MM.1S (cell line): ENCODE results near the gene SCO2.
A peak's percentile ranks its signal among the peaks of the same experiment; 100 is the strongest.
"Not testable (repeated sequence)": the region's sequence is repeated elsewhere in the genome, so short reads cannot be mapped to it uniquely, and the experiment has no call there.

Source experiments
- DNase-seq: peaks from one replicate; pipeline ENCODE4 v3.0.0-alpha.2; 2015
- H2AFZ ChIP-seq: fragments of 300-600 bp; sonication (generic); 2 replicates; pipeline ENCODE4 v1.6.0; 2016; ENCODE audit warnings: antibody characterized with exemption, low read length
- H3F3A ChIP-seq: fragments of 300-600 bp; sonication (generic); 2 replicates; pipeline ENCODE4 v1.6.1; 2016; ENCODE audit warnings: mild to moderate bottlenecking, antibody characterized with exemption, low read length, moderate library complexity, mixed read lengths; ENCODE audit not compliant: insufficient read depth
- H3K27ac ChIP-seq: fragments of 300-600 bp; sonication (generic); 2 replicates; pipeline ENCODE4 v1.5.1; 2016; ENCODE audit warnings: mild to moderate bottlenecking, low read length
- H3K27me3 ChIP-seq: fragments of 300-600 bp; sonication (generic); replicated peaks from 2 replicates; pipeline ENCODE4 v1.6.0; 2016; ENCODE audit warnings: low read length; ENCODE audit not compliant: insufficient read depth
- H3K36me3 ChIP-seq: fragments of 300-600 bp; sonication (generic); replicated peaks from 2 replicates; pipeline ENCODE4 v1.6.1; 2016; ENCODE audit warnings: mild to moderate bottlenecking, low read length, mixed read lengths; ENCODE audit not compliant: insufficient read depth
- H3K4me1 ChIP-seq: fragments of 300-600 bp; sonication (generic); 2 replicates; pipeline ENCODE4 v1.6.1; 2016; ENCODE audit warnings: low read length, mixed read lengths
- H3K4me2 ChIP-seq: fragments of 300-600 bp; sonication (generic); 2 replicates; pipeline ENCODE4 v1.6.0; 2016; ENCODE audit warnings: low read depth, low read length
- H3K4me3 ChIP-seq: fragments of 300-600 bp; sonication (generic); 2 replicates; pipeline ENCODE4 v1.5.1; 2016; ENCODE audit warnings: low read length, mixed read lengths
- H3K79me2 ChIP-seq: fragments of 300-600 bp; sonication (generic); 2 replicates; pipeline ENCODE4 v1.6.1; 2016; ENCODE audit warnings: mixed run types, low read length, mixed read lengths
- H3K9ac ChIP-seq: fragments of 300-600 bp; sonication (generic); 2 replicates; pipeline ENCODE4 v1.6.1; 2016; ENCODE audit warnings: low read length, mixed read lengths
- H3K9me2 ChIP-seq: fragments of 300-600 bp; sonication (generic); replicated peaks from 2 replicates; pipeline ENCODE4 v1.6.1; 2016; ENCODE audit warnings: mild to moderate bottlenecking, low read length, mixed read lengths; ENCODE audit not compliant: insufficient read depth
- H3K9me3 ChIP-seq: fragments of 300-600 bp; sonication (generic); replicated peaks from 2 replicates; pipeline ENCODE4 v1.6.1; 2016; ENCODE audit warnings: mild to moderate bottlenecking, low read length, mixed read lengths; ENCODE audit not compliant: insufficient read depth
- H4K20me1 ChIP-seq: fragments of 300-600 bp; sonication (generic); 2 replicates; pipeline ENCODE4 v1.6.1; 2016; ENCODE audit warnings: mild to moderate bottlenecking, low read length, moderate library complexity, mixed read lengths; ENCODE audit not compliant: insufficient read depth
- EZH2 ChIP-seq: fragments of 300-600 bp; sonication (generic); optimal IDR thresholded peaks from 2 replicates; pipeline ENCODE3; 2017; ENCODE audit warnings: low read depth, mild to moderate bottlenecking, antibody characterized with exemption, low read length, mixed read lengths
- EZH2phosphoT487 ChIP-seq: fragments of 300-600 bp; sonication (generic); IDR thresholded peaks from 2 replicates; pipeline ENCODE4 v1.6.1; 2018; ENCODE audit warnings: antibody characterized with exemption, low read length
- TF ChIP-seq, protein P1 (sequence below): fragments of 300-600 bp; sonication (generic); IDR thresholded peaks from 2 replicates; pipeline ENCODE4 v1.5.1; 2016; ENCODE audit warnings: antibody characterized with exemption, low read length, mixed read lengths

The SCO2 gene

DNA sequence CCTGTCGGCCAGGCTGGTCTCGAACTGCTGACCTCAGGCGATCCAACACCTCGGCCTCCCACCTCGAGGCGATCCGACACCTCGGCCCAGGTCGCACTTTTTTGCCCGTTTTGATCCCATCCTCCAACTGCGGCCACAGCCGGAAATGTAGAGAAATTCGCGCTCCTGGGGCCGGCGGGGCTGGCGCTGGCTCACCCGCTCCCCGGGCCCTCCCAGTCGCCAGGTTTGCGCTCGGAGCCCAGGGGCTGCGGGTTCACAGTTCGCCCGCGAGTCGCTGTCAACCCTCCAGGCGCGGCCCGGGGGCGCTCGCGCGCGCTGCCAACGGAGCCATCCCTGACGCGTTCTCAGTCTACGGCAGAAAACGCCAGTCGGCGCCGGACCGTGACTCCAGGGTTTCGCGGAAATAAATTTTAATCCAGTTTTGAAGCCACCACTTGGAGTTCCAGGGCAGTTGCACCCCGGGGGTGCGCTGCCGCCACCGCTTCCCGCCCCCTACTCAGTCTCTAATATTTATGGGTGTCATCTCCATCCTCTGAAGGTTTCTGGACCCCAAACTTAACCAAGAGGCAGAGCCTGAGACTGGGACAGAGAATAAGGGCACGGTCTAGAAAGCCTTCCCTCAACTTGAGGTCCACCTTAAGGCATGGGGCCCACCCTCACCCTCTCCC lies 18.8 kb upstream of the SCO2 start:
- peaks cover 18% of the 10 kb centered on the region; the same call in 1 of the 2 replicates for H3K4me1 ChIP-seq
- peaks cover 28% of the 10 kb centered on the region for H3F3A ChIP-seq
- H3K27ac ChIP-seq, result no peak overlapping the region
- peak; percentile 83 for DNase-seq
- H3K9me3 ChIP-seq, result no peaks in the 10 kb centered on the region
- no peaks in the 10 kb centered on the region for H3K36me3 ChIP-seq
- peak overlapping the region; percentile 63 for H3K4me2 ChIP-seq
- peak overlapping the region; percentile 28; the same call in 1 of the 2 replicates for H3K9ac ChIP-seq
- H2AFZ ChIP-seq, result peak overlapping the region; percentile 62
- no peaks in the 10 kb centered on the region for H3K9me2 ChIP-seq
- H3K27me3 ChIP-seq, result peaks cover 25% of the 10 kb centered on the region
- no peaks in the 10 kb centered on the region for H4K20me1 ChIP-seq
- H3K4me3 ChIP-seq, result peak overlapping the region; percentile 24
- TF ChIP-seq, protein P1, sequence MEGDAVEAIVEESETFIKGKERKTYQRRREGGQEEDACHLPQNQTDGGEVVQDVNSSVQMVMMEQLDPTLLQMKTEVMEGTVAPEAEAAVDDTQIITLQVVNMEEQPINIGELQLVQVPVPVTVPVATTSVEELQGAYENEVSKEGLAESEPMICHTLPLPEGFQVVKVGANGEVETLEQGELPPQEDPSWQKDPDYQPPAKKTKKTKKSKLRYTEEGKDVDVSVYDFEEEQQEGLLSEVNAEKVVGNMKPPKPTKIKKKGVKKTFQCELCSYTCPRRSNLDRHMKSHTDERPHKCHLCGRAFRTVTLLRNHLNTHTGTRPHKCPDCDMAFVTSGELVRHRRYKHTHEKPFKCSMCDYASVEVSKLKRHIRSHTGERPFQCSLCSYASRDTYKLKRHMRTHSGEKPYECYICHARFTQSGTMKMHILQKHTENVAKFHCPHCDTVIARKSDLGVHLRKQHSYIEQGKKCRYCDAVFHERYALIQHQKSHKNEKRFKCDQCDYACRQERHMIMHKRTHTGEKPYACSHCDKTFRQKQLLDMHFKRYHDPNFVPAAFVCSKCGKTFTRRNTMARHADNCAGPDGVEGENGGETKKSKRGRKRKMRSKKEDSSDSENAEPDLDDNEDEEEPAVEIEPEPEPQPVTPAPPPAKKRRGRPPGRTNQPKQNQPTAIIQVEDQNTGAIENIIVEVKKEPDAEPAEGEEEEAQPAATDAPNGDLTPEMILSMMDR, result peak; percentile 78
- TF ChIP-seq EZH2, result no peak
- no peaks in the 10 kb centered on the region for H3K79me2 ChIP-seq

DNA sequence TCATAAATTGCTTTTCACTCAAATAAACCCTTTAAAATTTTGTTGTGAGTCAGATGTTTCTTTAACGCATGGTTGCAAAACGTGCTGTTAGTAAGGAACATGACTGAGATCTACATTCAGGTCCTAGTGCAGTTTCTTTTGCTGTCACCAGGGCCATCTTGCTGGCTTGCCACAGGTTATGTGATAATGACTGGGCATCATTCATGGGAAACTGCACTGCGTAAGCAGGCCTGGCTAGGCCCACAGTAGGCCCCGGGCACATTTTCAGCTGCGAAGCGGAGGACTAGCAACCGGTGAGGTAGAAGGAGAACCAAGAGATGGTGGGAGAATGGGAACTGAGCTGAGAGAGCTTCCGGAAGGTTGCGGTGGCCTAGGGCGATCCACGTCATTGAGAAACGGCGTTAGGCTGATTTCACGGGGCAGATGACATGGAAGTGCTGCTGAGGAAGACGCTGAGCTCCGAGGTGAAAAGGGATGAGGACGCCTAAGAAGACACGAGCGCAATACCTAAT lies 17.1 kb upstream of the SCO2 start:
- no peaks in the 10 kb centered on the region for H3K9me2 ChIP-seq
- peaks cover 39% of the 10 kb centered on the region for H3F3A ChIP-seq
- H3K4me3 ChIP-seq, result no peak overlapping the region
- TF ChIP-seq EZH2, result no peak
- TF ChIP-seq, protein P1, result no peak
- TF ChIP-seq EZH2phosphoT487, result no peak
- H4K20me1 ChIP-seq, result no peaks in the 10 kb centered on the region
- H3K4me1 ChIP-seq, result peaks cover 29% of the 10 kb centered on the region
- no peak overlapping the region for H2AFZ ChIP-seq
- no peak overlapping the region for H3K9ac ChIP-seq
- peaks cover 11% of the 10 kb centered on the region for H3K27me3 ChIP-seq
- DNase-seq, result no peak
- no peaks in the 10 kb centered on the region for H3K36me3 ChIP-seq
- no peak overlapping the region for H3K4me2 ChIP-seq
- no peak overlapping the region for H3K27ac ChIP-seq
- no peaks in the 10 kb centered on the region for H3K79me2 ChIP-seq
- no peaks in the 10 kb centered on the region for H3K9me3 ChIP-seq

DNA sequence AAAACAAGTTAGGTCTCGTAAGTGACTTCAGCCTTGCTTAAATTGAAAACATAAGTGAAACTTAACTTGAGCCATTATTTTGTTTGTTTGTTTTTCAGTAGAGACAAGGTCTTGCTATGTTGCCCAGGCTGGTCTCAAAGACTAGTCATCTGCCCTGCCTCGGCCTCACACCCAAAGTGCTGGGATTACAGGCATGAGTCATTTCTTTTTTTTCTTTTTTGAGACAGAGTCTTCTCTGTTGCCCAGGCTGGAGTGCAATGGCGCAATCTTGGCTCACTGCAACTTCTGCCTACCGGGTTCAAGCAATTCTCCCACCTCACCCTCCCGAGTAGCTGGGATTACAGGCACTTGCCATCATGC lies 16.2 kb upstream of the SCO2 start:
- Histone ChIP-seq H3F3A (peaks cover 43% of the 10 kb centered on the region), H3K4me1 (peaks cover 35% of the 10 kb centered on the region)
- H3K27me3 ChIP-seq, H4K20me1 ChIP-seq, H2AFZ ChIP-seq, H3K4me2 ChIP-seq, H3K4me3 ChIP-seq, H3K36me3 ChIP-seq, DNase-seq, H3K9me3 ChIP-seq, H3K9me2 ChIP-seq, H3K9ac ChIP-seq, H3K79me2 ChIP-seq, H3K27ac ChIP-seq: not testable (repeated sequence)

DNA sequence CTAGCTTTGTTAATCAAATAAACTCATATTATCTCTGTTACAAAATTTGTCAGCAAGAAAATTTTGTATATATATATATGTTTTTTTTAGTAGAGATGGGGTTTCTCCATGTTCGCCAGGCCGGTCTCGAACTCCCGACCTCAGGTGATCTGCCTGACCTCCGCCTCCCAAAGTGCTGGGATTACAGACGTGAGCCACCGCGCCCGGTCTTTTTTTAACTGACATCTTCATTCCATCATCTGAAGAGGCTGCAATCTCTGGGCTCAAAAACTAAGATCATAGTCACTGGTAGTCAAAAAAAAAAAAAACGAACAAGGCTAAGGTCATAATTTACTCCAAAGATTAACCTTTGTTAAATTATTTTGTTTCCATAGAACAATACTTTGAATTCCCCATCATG lies 15.0 kb upstream of the SCO2 start:
- Histone ChIP-seq H3K9ac (peak overlapping the region; percentile 40; the same call in 1 of the 2 replicates), H3K27ac (peak overlapping the region; percentile 97; the same call in 1 of the 2 replicates), H3K9me2 (no peaks in the 10 kb centered on the region), H3K36me3 (no peaks in the 10 kb centered on the region), H3K79me2 (no peaks in the 10 kb centered on the region), H3K4me3 (no peak overlapping the region), H3F3A (peaks cover 53% of the 10 kb centered on the region), H3K4me1 (peaks cover 45% of the 10 kb centered on the region), H3K9me3 (no peaks in the 10 kb centered on the region), H2AFZ (no peak overlapping the region), H3K27me3 (peaks cover 3% of the 10 kb centered on the region; the same call in 1 of the 2 replicates), H3K4me2 (peak overlapping the region; percentile 36; the same call in 1 of the 2 replicates), H4K20me1 (no peaks in the 10 kb centered on the region)
- DNase-seq, result no peak
- TF ChIP-seq EZH2phosphoT487 (no peak), EZH2 (no peak)
- TF ChIP-seq, protein P1, result no peak
